Neural cell (in vitro differentiated cells): ENCODE results near the gene ASTN1. TPM values are rescaled to one million over a fixed set of nuclear protein-coding genes. Genes with fewer than 3 reads are reported as not detected.

Experiments
- H2AFZ ChIP-seq: fragments of 200-600, 300-800 bp; sonication (generic), shearing (Covaris generic); 2 replicates; pipeline ENCODE4 v1.6.0; 2014; ENCODE audit warnings: low read depth, mild to moderate bottlenecking, antibody characterized with exemption, low read length, moderate library complexity
- H3F3A ChIP-seq: fragments of 200-600 bp; shearing (Covaris generic); 2 replicates; pipeline ENCODE4 v1.6.1; 2016; ENCODE audit warnings: mild to moderate bottlenecking, moderate library complexity, mixed read lengths, antibody characterized with exemption, low read length; ENCODE audit not compliant: insufficient read depth, poor library complexity, severe bottlenecking
- H3K27ac ChIP-seq: fragments of 200-600, 300-800 bp; sonication (generic), shearing (Covaris generic); 2 replicates; pipeline ENCODE4 v1.5.1; 2014; ENCODE audit warnings: mild to moderate bottlenecking, low read length, moderate library complexity
- H3K27me3 ChIP-seq: fragments of 300-800, 200-600 bp; sonication (generic), shearing (Covaris generic); 2 replicates; pipeline ENCODE4 v1.6.0; 2014; ENCODE audit warnings: mild to moderate bottlenecking, low read depth, low read length, moderate library complexity; ENCODE audit not compliant: insufficient read depth
- H3K36me3 ChIP-seq: fragments of 300-800, 200-600 bp; sonication (generic), shearing (Covaris generic); 2 replicates; pipeline ENCODE4 v1.5.1; 2014; ENCODE audit warnings: mild to moderate bottlenecking, antibody characterized with exemption, low read length, moderate library complexity; ENCODE audit not compliant: insufficient read depth
- H3K4me2 ChIP-seq: fragments of 300-800, 200-600 bp; sonication (generic), shearing (Covaris generic); 2 replicates; pipeline ENCODE4 v1.6.0; 2014; ENCODE audit warnings: mild to moderate bottlenecking, low read length
- H3K4me3 ChIP-seq: fragments of 300-800, 200-600 bp; sonication (generic), shearing (Covaris generic); 2 replicates; pipeline ENCODE4 v1.5.1; 2014; ENCODE audit warnings: mild to moderate bottlenecking, low read length, moderate library complexity
- H3K79me2 ChIP-seq: fragments of 200-600 bp; shearing (Covaris generic); replicated peaks from 2 replicates; pipeline ENCODE4 v1.6.0; 2014; ENCODE audit warnings: mild to moderate bottlenecking, low read length, moderate library complexity; ENCODE audit not compliant: insufficient read depth
- H3K9ac ChIP-seq: fragments of 300-800, 200-600 bp; sonication (generic), shearing (Covaris generic); 2 replicates; pipeline ENCODE4 v1.6.1; 2016; ENCODE audit warnings: mild to moderate bottlenecking, low read length, mixed read lengths
- H3K9me2 ChIP-seq: fragments of 200-600 bp; shearing (Covaris generic); 2 replicates; pipeline ENCODE4 v1.6.1; 2016; ENCODE audit warnings: mild to moderate bottlenecking, low read length, mixed read lengths; ENCODE audit not compliant: insufficient read depth
- H3K9me3 ChIP-seq: fragments of 200-600, 300-800 bp; sonication (generic), shearing (Covaris generic); 2 replicates; pipeline ENCODE4 v1.6.1; 2016; ENCODE audit warnings: mild to moderate bottlenecking, mixed run types, low read length, moderate library complexity, mixed read lengths
- H4K20me1 ChIP-seq: fragments of 200-600 bp; shearing (Covaris generic); 2 replicates; pipeline ENCODE4 v1.6.1; 2016; ENCODE audit warnings: mild to moderate bottlenecking, mixed run types; ENCODE audit not compliant: insufficient read depth
- CTCF ChIP-seq: fragments of 450-650 bp; IDR thresholded peaks from 2 replicates; pipeline ENCODE4 v1.5.1; 2014; ENCODE audit warnings: antibody characterized with exemption, mild to moderate bottlenecking, moderate library complexity; ENCODE audit not compliant: poor library complexity, severe bottlenecking
- EP300 ChIP-seq: fragments of 450-650 bp; conservative IDR thresholded peaks from 2 replicates; pipeline ENCODE4 v1.6.1; 2014; ENCODE audit warnings: antibody characterized with exemption, mild to moderate bottlenecking, moderate library complexity; ENCODE audit not compliant: poor library complexity, severe bottlenecking
- EZH2 ChIP-seq: fragments of 200-600, 300-800 bp; shearing (Covaris generic), sonication (generic); IDR thresholded peaks from 2 replicates; pipeline ENCODE4 v1.6.1; 2014; ENCODE audit warnings: antibody characterized with exemption, low read length, borderline replicate concordance, mild to moderate bottlenecking; ENCODE audit not compliant: insufficient read depth, poor library complexity, severe bottlenecking
- MXI1 ChIP-seq: fragments of 450-650 bp; conservative IDR thresholded peaks from 2 replicates; pipeline ENCODE4 v1.6.1; 2014; ENCODE audit warnings: antibody characterized with exemption, mild to moderate bottlenecking; ENCODE audit not compliant: poor library complexity, severe bottlenecking
- POLR2AphosphoS5 ChIP-seq: IDR thresholded peaks from 2 replicates; pipeline ENCODE4 v1.6.1; 2012
- RAD21 ChIP-seq: fragments of 450-650 bp; conservative IDR thresholded peaks from 2 replicates; pipeline ENCODE4 v1.6.1; 2014; ENCODE audit warnings: antibody characterized with exemption, mild to moderate bottlenecking, moderate library complexity
- REST ChIP-seq: IDR thresholded peaks from 2 replicates; pipeline ENCODE4 v1.6.1; 2012; ENCODE audit warnings: borderline replicate concordance
- SMC3 ChIP-seq: fragments of 450-650 bp; conservative IDR thresholded peaks from 2 replicates; pipeline ENCODE4 v1.6.1; 2014; ENCODE audit warnings: antibody characterized with exemption, mild to moderate bottlenecking, moderate library complexity; ENCODE audit not compliant: poor library complexity
- TAF1 ChIP-seq: IDR thresholded peaks from 2 replicates; pipeline ENCODE4 v1.6.1; 2012; ENCODE audit warnings: low read depth
- polyA plus RNA-seq: library from polyadenylated mRNA; depleted of rRNA; stranded (reverse); fragments of >200 nt; gene quantifications from 2 replicates; pipeline ENCODE4 v1.2.3, GENCODE V29; 2014

The ASTN1 gene
- polyA plus RNA-seq, 1 donor from 2014 or later: 33.4 TPM

GRCh38 chr1:176894450-176894849 is 270.1 kb downstream of the ASTN1 start:
- no peaks in the 10 kb centered on the region for H4K20me1 ChIP-seq
- H2AFZ ChIP-seq: no peak overlapping the region
- TF ChIP-seq RAD21 (no peak), SMC3 (no peak), CTCF (no peak), REST (no peak), MXI1 (no peak)
- no peaks in the 10 kb centered on the region for H3K27me3 ChIP-seq
- no peaks in the 10 kb centered on the region for H3K79me2 ChIP-seq
- no peaks in the 10 kb centered on the region for H3K9me2 ChIP-seq
- no peak overlapping the region for H3K4me2 ChIP-seq
- H3K4me3 ChIP-seq: no peak overlapping the region
- no peaks in the 10 kb centered on the region for H3K9me3 ChIP-seq
- H3F3A ChIP-seq: no peaks in the 10 kb centered on the region
- H3K27ac ChIP-seq: no peak overlapping the region
- no peak overlapping the region for H3K9ac ChIP-seq
- no peaks in the 10 kb centered on the region for H3K36me3 ChIP-seq

GRCh38 chr1:176893625-176894352 is 270.7 kb downstream of the ASTN1 start:
- H3K36me3 ChIP-seq: no peaks in the 10 kb centered on the region
- no peaks in the 10 kb centered on the region for H3F3A ChIP-seq
- no peak for TF ChIP-seq RAD21
- no peak for TF ChIP-seq SMC3
- no peak for TF ChIP-seq REST
- TF ChIP-seq MXI1: no peak
- TF ChIP-seq EZH2: no peak
- TF ChIP-seq EP300: no peak
- no peak for TF ChIP-seq POLR2AphosphoS5
- TF ChIP-seq CTCF: no peak
- TF ChIP-seq TAF1: no peak

More at GRCh38 chr1:176893625-176894352, 270.7 kb downstream of the ASTN1 start:
- no peak overlapping the region for H2AFZ ChIP-seq
- no peak overlapping the region for H3K9ac ChIP-seq
- H3K4me2 ChIP-seq: no peak overlapping the region
- no peaks in the 10 kb centered on the region for H3K9me3 ChIP-seq
- H3K79me2 ChIP-seq: no peaks in the 10 kb centered on the region
- no peaks in the 10 kb centered on the region for H3K9me2 ChIP-seq
- H3K4me3 ChIP-seq: no peak overlapping the region
- no peak overlapping the region for H3K27ac ChIP-seq
- no peaks in the 10 kb centered on the region for H3K27me3 ChIP-seq
- no peaks in the 10 kb centered on the region for H4K20me1 ChIP-seq
